Measurements from ENCODE around the gene SHISA9.

SHISA9 gene

GRCh38 chr16:13134836-13135235 is 233.4 kb downstream of the SHISA9 start:
- DNase-seq (ENCODE audit: low read depth) = no peak
- no peak overlapping the region for H3K4me3 ChIP-seq (ENCODE audit: low read length)
- TF ChIP-seq, protein P1, sequence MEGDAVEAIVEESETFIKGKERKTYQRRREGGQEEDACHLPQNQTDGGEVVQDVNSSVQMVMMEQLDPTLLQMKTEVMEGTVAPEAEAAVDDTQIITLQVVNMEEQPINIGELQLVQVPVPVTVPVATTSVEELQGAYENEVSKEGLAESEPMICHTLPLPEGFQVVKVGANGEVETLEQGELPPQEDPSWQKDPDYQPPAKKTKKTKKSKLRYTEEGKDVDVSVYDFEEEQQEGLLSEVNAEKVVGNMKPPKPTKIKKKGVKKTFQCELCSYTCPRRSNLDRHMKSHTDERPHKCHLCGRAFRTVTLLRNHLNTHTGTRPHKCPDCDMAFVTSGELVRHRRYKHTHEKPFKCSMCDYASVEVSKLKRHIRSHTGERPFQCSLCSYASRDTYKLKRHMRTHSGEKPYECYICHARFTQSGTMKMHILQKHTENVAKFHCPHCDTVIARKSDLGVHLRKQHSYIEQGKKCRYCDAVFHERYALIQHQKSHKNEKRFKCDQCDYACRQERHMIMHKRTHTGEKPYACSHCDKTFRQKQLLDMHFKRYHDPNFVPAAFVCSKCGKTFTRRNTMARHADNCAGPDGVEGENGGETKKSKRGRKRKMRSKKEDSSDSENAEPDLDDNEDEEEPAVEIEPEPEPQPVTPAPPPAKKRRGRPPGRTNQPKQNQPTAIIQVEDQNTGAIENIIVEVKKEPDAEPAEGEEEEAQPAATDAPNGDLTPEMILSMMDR (IDR thresholded peaks at IDR 0.05; ENCODE audit: insufficient read depth, low read depth, low read length, missing control alignments) = no peak

GRCh38 chr16:13136901-13137300 is 235.5 kb downstream of the SHISA9 start:
- H3K4me3 ChIP-seq (ENCODE audit: low read length) = no peak overlapping the region
- DNase-seq (ENCODE audit: low read depth) = peak; percentile 78
- TF ChIP-seq, protein P1 (IDR thresholded peaks at IDR 0.05; ENCODE audit: insufficient read depth, low read depth, low read length, missing control alignments) = no peak

- no peak overlapping the region for H3K4me3 ChIP-seq (ENCODE audit: low read length)
- TF ChIP-seq, protein P1 (IDR thresholded peaks at IDR 0.05; ENCODE audit: insufficient read depth, low read depth, low read length, missing control alignments) = no peak
- peak; percentile 54 for DNase-seq (ENCODE audit: low read depth)
These were observed 237.1 kb downstream of the SHISA9 start for GRCh38 chr16:13138528-13138927.

DNA sequence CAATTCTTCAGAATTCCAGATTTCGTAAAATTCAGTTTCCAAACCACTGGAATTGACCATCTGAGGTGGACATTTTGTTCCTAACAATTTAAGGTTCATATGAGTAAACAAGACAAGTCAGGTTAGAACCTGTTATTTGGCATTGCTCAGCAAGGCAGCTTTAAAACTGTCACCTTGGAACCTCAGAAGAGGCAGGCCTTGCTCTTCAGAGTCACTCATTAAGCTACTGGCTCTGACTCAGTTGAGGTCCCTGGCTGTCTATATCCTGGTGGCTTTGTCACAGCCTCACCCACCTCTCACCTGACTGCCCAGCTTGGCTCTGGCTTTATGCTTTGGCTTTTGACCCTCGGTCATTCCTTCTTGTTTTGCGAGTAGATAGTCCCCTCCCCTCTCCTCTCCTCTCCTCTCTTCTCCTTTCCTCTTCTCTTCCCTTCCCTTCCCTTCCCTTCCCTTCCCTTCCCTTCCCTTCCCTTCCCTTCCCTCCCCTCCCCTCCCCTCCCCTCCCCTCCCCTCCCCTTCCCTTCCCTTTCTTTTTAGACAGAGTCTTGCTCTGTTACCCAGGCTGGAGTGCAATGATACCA is 238.4 kb downstream of the SHISA9 start:
- peak; percentile 56 for DNase-seq (ENCODE audit: low read depth)
- no peak overlapping the region for H3K4me3 ChIP-seq (ENCODE audit: low read length)
- TF ChIP-seq, protein P1 (IDR thresholded peaks at IDR 0.05; ENCODE audit: insufficient read depth, low read depth, low read length, missing control alignments) = no peak

DNA sequence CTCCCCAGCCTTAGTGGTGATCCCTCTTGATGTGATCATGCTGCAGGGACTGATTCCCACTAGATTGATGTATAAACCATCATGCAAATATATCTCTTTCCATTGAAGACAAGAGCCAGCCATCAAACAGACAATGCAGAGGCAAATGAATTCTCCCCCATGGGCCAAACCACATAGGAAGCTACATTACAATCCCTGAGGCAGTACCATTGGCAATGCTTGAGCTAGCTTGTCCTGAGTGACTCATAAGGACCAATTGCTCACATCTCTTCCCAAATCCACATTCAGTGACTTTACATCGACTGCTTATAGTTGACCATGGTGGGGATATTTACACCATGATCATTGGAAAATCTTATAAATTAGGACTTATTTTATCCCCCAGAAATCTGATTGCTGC is 242.2 kb downstream of the SHISA9 start:
- no peak overlapping the region for H3K4me3 ChIP-seq (ENCODE audit: low read length)
- peak; percentile 74 for DNase-seq (ENCODE audit: low read depth)
- TF ChIP-seq, protein P1 (IDR thresholded peaks at IDR 0.05; ENCODE audit: insufficient read depth, low read depth, low read length, missing control alignments) = no peak

- TF ChIP-seq, protein P1 (IDR thresholded peaks at IDR 0.05; ENCODE audit: insufficient read depth, low read depth, low read length, missing control alignments) = no peak
- DNase-seq (ENCODE audit: low read depth) = no peak
- H3K4me3 ChIP-seq (ENCODE audit: low read length) = no peak overlapping the region
These were observed 245.4 kb downstream of the SHISA9 start for GRCh38 chr16:13146829-13147228.

- no peak overlapping the region for H3K4me3 ChIP-seq (ENCODE audit: low read length)
- TF ChIP-seq, protein P1 (IDR thresholded peaks at IDR 0.05; ENCODE audit: insufficient read depth, low read depth, low read length, missing control alignments) = no peak
- no peak for DNase-seq (ENCODE audit: low read depth)
These were observed 246.9 kb downstream of the SHISA9 start for GRCh38 chr16:13148294-13148693.

Measured in epithelial cell of esophagus (primary cell).